B cell (primary cell): ENCODE data around the gene TBCCD1.

ENCODE experiments used
- EZH2 ChIP-seq: IDR thresholded peaks from 2 replicates; pipeline ENCODE4 v1.6.1; 2012; ENCODE audit warnings: borderline replicate concordance, low read depth, mild to moderate bottlenecking, moderate library complexity, low read length; ENCODE audit not compliant: insufficient read depth, poor library complexity, severe bottlenecking
- TF ChIP-seq, protein P1 (sequence below): fragments of 200-600 bp; IDR thresholded peaks from one replicate; pipeline ENCODE4 v1.8.0; 2022; ENCODE audit warnings: antibody characterized with exemption, mild to moderate bottlenecking

DNA sequence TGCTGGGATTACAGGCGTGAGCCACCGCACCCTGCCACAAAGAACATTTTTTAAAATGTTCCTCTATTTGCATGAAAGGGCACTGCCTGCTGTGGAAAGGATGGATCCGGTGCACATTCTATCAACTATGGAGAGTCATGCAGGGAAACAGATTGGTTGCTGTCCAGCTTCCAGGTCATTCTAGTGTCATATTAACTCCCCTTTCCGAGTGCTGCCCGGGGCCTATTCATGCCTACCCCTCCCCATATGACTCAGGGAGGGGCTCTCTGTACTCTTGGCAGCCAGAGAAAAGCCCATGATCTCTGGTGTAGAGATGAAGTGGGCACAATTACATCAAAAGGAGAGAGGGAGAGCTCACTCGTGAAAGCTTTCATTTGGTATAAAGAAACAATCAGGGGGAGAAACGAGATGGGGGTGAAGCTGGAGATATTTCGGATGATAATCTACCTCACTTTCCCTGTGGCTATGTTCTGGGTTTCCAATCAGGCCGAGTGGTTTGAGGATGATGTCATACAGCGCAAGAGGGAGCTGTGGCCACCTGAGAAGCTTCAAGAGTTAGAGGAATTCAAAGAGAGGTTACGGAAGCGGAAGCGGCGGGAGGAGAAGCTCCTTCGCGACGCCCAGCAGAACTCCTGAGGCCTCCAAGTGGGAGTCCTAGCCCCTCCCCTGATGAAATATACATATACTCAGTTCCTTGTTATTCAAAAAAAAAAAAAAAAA, 29.6 kb upstream of the TBCCD1 start:
- TF ChIP-seq, protein P1, sequence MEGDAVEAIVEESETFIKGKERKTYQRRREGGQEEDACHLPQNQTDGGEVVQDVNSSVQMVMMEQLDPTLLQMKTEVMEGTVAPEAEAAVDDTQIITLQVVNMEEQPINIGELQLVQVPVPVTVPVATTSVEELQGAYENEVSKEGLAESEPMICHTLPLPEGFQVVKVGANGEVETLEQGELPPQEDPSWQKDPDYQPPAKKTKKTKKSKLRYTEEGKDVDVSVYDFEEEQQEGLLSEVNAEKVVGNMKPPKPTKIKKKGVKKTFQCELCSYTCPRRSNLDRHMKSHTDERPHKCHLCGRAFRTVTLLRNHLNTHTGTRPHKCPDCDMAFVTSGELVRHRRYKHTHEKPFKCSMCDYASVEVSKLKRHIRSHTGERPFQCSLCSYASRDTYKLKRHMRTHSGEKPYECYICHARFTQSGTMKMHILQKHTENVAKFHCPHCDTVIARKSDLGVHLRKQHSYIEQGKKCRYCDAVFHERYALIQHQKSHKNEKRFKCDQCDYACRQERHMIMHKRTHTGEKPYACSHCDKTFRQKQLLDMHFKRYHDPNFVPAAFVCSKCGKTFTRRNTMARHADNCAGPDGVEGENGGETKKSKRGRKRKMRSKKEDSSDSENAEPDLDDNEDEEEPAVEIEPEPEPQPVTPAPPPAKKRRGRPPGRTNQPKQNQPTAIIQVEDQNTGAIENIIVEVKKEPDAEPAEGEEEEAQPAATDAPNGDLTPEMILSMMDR: no peak
- no peak for TF ChIP-seq EZH2
